Mesothelial cell of epicardium (in vitro differentiated cells): ENCODE data around the gene SYK. TPM values are rescaled to one million over a fixed set of nuclear protein-coding genes. Genes with fewer than 3 reads are reported as not detected.

Source experiments
- DNase-seq, 2 experiments: peaks; one replicate each; pipeline ENCODE4 v3.0.0; 2021; ENCODE audit warnings: low spot score in 2 of 2; ENCODE audit not compliant: unreplicated experiment in 2 of 2
- H3K27ac Mint-ChIP-seq: 2 replicates; pipeline ENCODE4 v1.8.0; 2021; ENCODE audit warnings: mixed read lengths
- H3K27me3 Mint-ChIP-seq: 2 replicates; pipeline ENCODE4 v1.8.0; 2021; ENCODE audit warnings: low read depth, mixed read lengths
- H3K36me3 Mint-ChIP-seq: 2 replicates; pipeline ENCODE4 v1.8.0; 2021; ENCODE audit warnings: mixed read lengths
- H3K4me1 Mint-ChIP-seq: 2 replicates; pipeline ENCODE4 v1.8.0; 2021; ENCODE audit warnings: mixed read lengths
- H3K4me3 Mint-ChIP-seq: 2 replicates; pipeline ENCODE4 v1.8.0; 2021; ENCODE audit warnings: mild to moderate bottlenecking, moderate library complexity, mixed read lengths
- H3K9me3 Mint-ChIP-seq: 2 replicates; pipeline ENCODE4 v1.8.0; 2021; ENCODE audit warnings: mixed read lengths
- total RNA-seq: library from RNA; stranded (reverse); gene quantifications from 3 replicates; pipeline ENCODE4 v1.2.1, GENCODE V29; 2021
- TF ChIP-seq, protein P1 (sequence below): fragments of 200-600 bp; sonication (generic); IDR thresholded peaks from one replicate; pipeline ENCODE4 v1.5.0; 2021; ENCODE audit warnings: antibody characterized with exemption; ENCODE audit not compliant: unreplicated experiment

SYK gene
- total RNA-seq, 1 donor from 2014 or later: 3.8 TPM

DNA sequence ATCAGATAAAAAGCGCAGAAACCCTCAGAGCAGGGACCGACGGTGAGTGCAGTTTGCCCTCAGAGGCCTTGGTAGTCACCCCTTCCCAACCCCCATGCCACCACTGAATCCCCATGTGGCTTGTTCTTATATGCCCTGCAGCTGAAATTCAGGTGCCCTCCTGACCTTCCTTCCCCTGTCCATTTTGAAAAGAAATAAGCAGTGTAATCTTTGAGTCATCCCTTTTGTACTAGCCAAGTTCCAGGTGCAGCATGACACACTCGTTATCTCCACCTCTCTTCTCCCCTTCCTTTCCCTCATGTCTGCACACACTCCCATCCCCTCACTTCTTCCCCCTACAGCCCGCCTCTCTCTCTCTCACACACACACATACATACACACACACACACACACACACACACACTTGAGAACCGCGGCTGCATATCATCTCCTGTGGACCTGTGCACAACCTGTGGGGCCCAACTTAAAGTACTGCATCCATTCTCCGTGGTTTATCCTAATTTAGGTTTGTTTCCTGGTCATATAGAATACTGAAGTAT, 53.1 kb downstream of the SYK start:
- no peaks in the 10 kb centered on the region for H3K9me3 Mint-ChIP-seq
- no peak overlapping the region for H3K4me3 Mint-ChIP-seq
- no peaks in the 10 kb centered on the region for H3K27me3 Mint-ChIP-seq
- H3K36me3 Mint-ChIP-seq: no peaks in the 10 kb centered on the region
- no peak overlapping the region for H3K27ac Mint-ChIP-seq
- TF ChIP-seq, protein P1, sequence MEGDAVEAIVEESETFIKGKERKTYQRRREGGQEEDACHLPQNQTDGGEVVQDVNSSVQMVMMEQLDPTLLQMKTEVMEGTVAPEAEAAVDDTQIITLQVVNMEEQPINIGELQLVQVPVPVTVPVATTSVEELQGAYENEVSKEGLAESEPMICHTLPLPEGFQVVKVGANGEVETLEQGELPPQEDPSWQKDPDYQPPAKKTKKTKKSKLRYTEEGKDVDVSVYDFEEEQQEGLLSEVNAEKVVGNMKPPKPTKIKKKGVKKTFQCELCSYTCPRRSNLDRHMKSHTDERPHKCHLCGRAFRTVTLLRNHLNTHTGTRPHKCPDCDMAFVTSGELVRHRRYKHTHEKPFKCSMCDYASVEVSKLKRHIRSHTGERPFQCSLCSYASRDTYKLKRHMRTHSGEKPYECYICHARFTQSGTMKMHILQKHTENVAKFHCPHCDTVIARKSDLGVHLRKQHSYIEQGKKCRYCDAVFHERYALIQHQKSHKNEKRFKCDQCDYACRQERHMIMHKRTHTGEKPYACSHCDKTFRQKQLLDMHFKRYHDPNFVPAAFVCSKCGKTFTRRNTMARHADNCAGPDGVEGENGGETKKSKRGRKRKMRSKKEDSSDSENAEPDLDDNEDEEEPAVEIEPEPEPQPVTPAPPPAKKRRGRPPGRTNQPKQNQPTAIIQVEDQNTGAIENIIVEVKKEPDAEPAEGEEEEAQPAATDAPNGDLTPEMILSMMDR: no peak
- H3K4me1 Mint-ChIP-seq: peaks cover 4% of the 10 kb centered on the region
- DNase-seq: no peak

- Mint-ChIP-seq H3K9me3 (no peaks in the 10 kb centered on the region), H3K36me3 (no peaks in the 10 kb centered on the region), H3K27me3 (no peaks in the 10 kb centered on the region), H3K4me3 (no peak overlapping the region), H3K27ac (no peak overlapping the region), H3K4me1 (peaks cover 4% of the 10 kb centered on the region)
- TF ChIP-seq, protein P1: no peak
- no peak for DNase-seq
Observed at GRCh38 chr9:90855208-90855902, 53.7 kb downstream of the SYK start.

DNA sequence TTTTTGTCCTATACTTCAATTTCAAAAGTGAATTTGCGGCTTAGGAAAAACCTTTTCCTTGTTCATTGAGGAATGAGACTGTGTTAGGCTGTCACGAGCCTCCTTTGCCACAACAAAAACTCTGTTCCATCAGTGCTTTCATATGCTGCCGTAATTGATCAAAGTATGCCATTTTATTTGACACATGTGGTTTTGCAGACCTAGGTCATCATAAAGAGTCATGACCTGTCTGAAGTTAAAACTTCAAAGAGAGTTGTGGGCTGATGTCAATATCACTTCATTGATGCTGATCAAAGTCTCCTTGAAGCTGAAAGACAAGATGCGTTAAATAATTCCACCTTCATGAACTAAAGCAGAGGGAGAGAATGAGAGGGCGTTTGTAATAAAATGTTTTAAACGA, 55.5 kb downstream of the SYK start:
- H3K4me3 Mint-ChIP-seq: no peak overlapping the region
- H3K9me3 Mint-ChIP-seq: no peaks in the 10 kb centered on the region
- H3K36me3 Mint-ChIP-seq: no peaks in the 10 kb centered on the region
- DNase-seq: no peak
- H3K27me3 Mint-ChIP-seq: no peaks in the 10 kb centered on the region
- TF ChIP-seq, protein P1: no peak
- peaks cover 4% of the 10 kb centered on the region for H3K4me1 Mint-ChIP-seq
- no peak overlapping the region for H3K27ac Mint-ChIP-seq

DNA sequence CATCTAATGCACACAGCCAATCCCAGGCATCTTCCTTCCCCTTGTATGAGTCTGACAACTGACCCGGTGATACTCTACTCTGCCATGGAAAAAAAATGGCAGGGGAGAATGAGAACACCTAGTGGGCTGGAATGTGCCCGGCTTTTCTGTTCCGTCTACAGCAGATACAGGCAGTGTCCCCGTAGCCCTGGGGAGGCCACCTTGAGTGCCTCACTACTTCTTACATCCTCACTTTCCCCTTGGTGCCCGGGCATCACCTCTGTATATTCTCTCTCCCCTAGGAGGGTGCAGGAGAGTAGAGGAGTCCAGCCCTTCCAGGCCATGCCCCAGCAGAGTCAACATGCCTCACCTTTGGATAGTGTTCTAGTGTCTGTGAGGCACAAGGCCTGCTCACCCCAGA, 56.2 kb downstream of the SYK start:
- Mint-ChIP-seq H3K27ac (no peak overlapping the region), H3K4me1 (no peaks in the 10 kb centered on the region), H3K9me3 (no peaks in the 10 kb centered on the region), H3K27me3 (no peaks in the 10 kb centered on the region), H3K4me3 (no peak overlapping the region), H3K36me3 (no peaks in the 10 kb centered on the region)
- DNase-seq: no peak
- TF ChIP-seq, protein P1: no peak

DNA sequence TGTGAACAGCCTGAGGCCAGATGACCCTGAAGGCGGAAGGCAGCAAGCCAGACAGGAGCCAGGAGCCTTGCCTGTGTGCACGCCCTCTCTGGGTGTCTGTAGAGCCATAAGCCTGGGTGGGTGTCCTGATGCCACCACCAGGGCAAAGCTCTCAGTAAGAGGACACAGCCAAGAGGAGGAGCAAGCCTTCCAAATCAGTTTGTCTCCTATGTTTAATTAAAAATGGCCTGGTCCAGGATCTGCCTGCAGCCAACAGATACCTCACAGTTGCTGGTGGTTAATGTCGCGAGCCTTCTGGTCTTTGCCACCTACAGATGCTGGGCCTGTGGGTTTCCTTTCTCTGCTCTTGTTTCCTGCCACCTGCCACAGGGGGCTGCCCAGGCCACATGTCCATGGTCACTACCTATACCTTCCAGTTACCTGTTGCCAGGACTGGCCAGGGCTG, 56.9 kb downstream of the SYK start:
- TF ChIP-seq, protein P1: no peak
- no peaks in the 10 kb centered on the region for H3K4me1 Mint-ChIP-seq
- H3K36me3 Mint-ChIP-seq: no peaks in the 10 kb centered on the region
- H3K27me3 Mint-ChIP-seq: no peaks in the 10 kb centered on the region
- no peak overlapping the region for H3K27ac Mint-ChIP-seq
- no peaks in the 10 kb centered on the region for H3K9me3 Mint-ChIP-seq
- DNase-seq: no peak
- no peak overlapping the region for H3K4me3 Mint-ChIP-seq
